ENCODE results near the gene IL36B.

DNA sequence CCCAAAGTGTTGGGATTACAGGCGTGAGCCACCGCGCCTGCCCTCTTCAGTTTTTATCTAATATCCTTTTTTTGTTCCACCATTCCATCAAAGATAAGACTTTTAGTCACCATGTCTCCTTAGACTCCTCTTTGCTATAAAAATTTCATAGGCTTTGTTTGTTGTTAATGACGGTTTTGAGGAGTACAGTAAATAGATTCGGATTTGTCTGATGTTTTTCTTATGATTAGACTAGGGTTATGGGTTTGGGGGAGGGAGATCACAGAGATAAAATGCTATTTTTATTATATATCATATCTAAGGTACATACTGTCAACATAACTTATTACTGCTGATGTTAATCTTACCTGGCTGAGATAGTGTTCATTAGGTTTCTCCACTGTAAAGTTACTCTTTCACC is 6.2 kb downstream of the IL36B start:
- TF ChIP-seq CTCF (IDR thresholded peaks at IDR 0.05; ENCODE audit: insufficient read depth, low read depth, low read length) (no peak), EZH2 (IDR thresholded peaks at IDR 0.05; ENCODE audit: insufficient read depth, low read length) (no peak)

Data from astrocyte (in vitro differentiated cells and primary cell).